Measurements from ENCODE around the gene ZC3H12C.

GRCh38 chr11:110076371-110076965, 16.7 kb upstream of the ZC3H12C start:
- TF ChIP-seq GATA2 (IDR thresholded peaks at IDR 0.05; ENCODE audit: low read depth, low read length) (no peak), GATA3 (IDR thresholded peaks at IDR 0.05; ENCODE audit: low read depth, low read length) (no peak)
